HepG2 (cell line): ENCODE data around the gene TECTB. TPM values are rescaled to one million over a fixed set of nuclear protein-coding genes. Genes with fewer than 3 reads are reported as not detected.

Source experiments
- ATAC-seq: fragments of 200-7000 bp; cut with Tn5 transposase; 3 replicates; pipeline ENCODE4 v1.9.1; 2020; ENCODE audit warnings: mild to moderate bottlenecking, moderate library complexity
- BruUV-seq: library from RNA; stranded (reverse); fragments of 400-500 nt; replicated peaks from 2 replicates; lab custom pipeline; 2021; lab: Mats Ljungman, UMichigan
- CTCF ChIA-PET: fragments of 300-600 bp; formaldehyde crosslinking; extraction: SDS; loops from one replicate; lab custom pipeline; 2021; ENCODE audit warnings: low total read pairs, inconsistent platforms, low intra/inter-chr PET ratio; lab: Yijun Ruan, JAX
- POLR2A ChIA-PET: fragments of 350-600 bp; sonication (Branson Sonifier 250); formaldehyde crosslinking; loops from one replicate; lab custom pipeline; 2020; ENCODE audit warnings: antibody characterized with exemption, inconsistent platforms; lab: Yijun Ruan, JAX
- DNase-seq: peaks from one replicate; pipeline ENCODE4 v3.0.0-alpha.2; 2015; ENCODE audit warnings: low spot score
- FAIRE-seq: peaks from 3 replicates; lab custom pipeline; 2011; peaks lifted over from hg19 to GRCh38; lab: Jason Lieb, UNC
- H2AFZ ChIP-seq: one replicate; pipeline ENCODE4 v1.6.1; 2011; ENCODE audit warnings: low read length, inconsistent platforms
- H3K27ac ChIP-seq: fragments of 300-600 bp; 3 replicates; pipeline ENCODE4 v1.8.0; 2011; ENCODE audit warnings: mixed run types, mild to moderate bottlenecking, mixed read lengths, low read length, inconsistent platforms; ENCODE audit not compliant: insufficient read depth; ENCODE audit errors: extremely low read length
- H3K27me3 ChIP-seq, 2 experiments: fragments of 200-600 bp in 1 of 2; 2 replicates in 1 of 2; 3 replicates in 1 of 2; pipeline versions ENCODE4 v1.6.0 to v1.8.0; 2011; ENCODE audit warnings: low read length in 2 of 2, mild to moderate bottlenecking in 2 of 2, moderate library complexity in 2 of 2, inconsistent platforms in 1 of 2; ENCODE audit not compliant: insufficient read depth in 2 of 2, control insufficient read depth in 1 of 2
- H3K36me3 ChIP-seq, 2 experiments: fragments of 200-600 bp in 1 of 2; replicated peaks in 1 of 2; 2 replicates in 1 of 2; 3 replicates in 1 of 2; pipeline versions ENCODE4 v1.5.1 to v1.8.0; 2011; ENCODE audit warnings: low read length in 2 of 2, inconsistent platforms in 1 of 2; ENCODE audit not compliant: insufficient read depth in 2 of 2, control insufficient read depth in 1 of 2
- H3K4me1 ChIP-seq: 2 replicates; pipeline ENCODE4 v1.5.1; 2012; ENCODE audit warnings: low read length, inconsistent platforms; ENCODE audit not compliant: insufficient read depth
- H3K4me2 ChIP-seq: 2 replicates; pipeline ENCODE4 v1.6.0; 2011; ENCODE audit warnings: low read depth, low read length, inconsistent platforms
- H3K4me3 ChIP-seq, 3 experiments: fragments of 200-600 bp in 1 of 3; sonication (generic), shearing (Covaris generic) in 1 of 3; replicated peaks in 1 of 3; 2 replicates each; pipeline ENCODE4 v1.5.1; 2011 to 2016; ENCODE audit warnings: low read length in 3 of 3, inconsistent platforms in 2 of 3, low read depth in 2 of 3, mild to moderate bottlenecking in 2 of 3, control low read depth in 1 of 3, mixed read lengths in 1 of 3; ENCODE audit not compliant: insufficient read depth in 1 of 3
- H3K79me2 ChIP-seq: one replicate; pipeline ENCODE4 v1.6.1; 2011; ENCODE audit warnings: low read length, inconsistent platforms; ENCODE audit not compliant: insufficient read depth
- H3K9ac ChIP-seq: 2 replicates; pipeline ENCODE4 v1.6.0; 2011; ENCODE audit warnings: mild to moderate bottlenecking, low read depth, low read length, inconsistent platforms; ENCODE audit not compliant: insufficient read depth
- H3K9me3 ChIP-seq: 2 replicates; pipeline ENCODE4 v1.5.1; 2012; ENCODE audit warnings: mild to moderate bottlenecking, low read length
- H4K20me1 ChIP-seq: 2 replicates; pipeline ENCODE4 v1.6.0; 2011; ENCODE audit warnings: inconsistent platforms, mild to moderate bottlenecking, low read length, moderate library complexity; ENCODE audit not compliant: insufficient read depth
- ADNP ChIP-seq: sonication (generic); formaldehyde crosslinking; IDR thresholded peaks from 2 replicates; pipeline ENCODE4 v1.4.0; 2020; ENCODE audit warnings: missing genetic modification reagents
- ATAD3A ChIP-seq: sonication (generic); formaldehyde crosslinking; IDR thresholded peaks from 2 replicates; pipeline ENCODE4 v1.4.0; 2020; ENCODE audit warnings: missing genetic modification reagents
- DMAP1 ChIP-seq: IDR thresholded peaks from 2 replicates; pipeline ENCODE4 v1.6.1; 2016
- DPF2 ChIP-seq: sonication (generic); formaldehyde crosslinking; IDR thresholded peaks from 2 replicates; pipeline ENCODE4 v1.4.0; 2020; ENCODE audit warnings: mild to moderate bottlenecking, low read depth, missing genetic modification reagents, borderline replicate concordance
- E2F1 ChIP-seq: sonication (generic); formaldehyde crosslinking; IDR thresholded peaks from 2 replicates; pipeline ENCODE4 v1.5.0; 2020; ENCODE audit warnings: missing genetic modification reagents
- MAX ChIP-seq: IDR thresholded peaks from 2 replicates; pipeline ENCODE4 v1.6.1; 2012; ENCODE audit warnings: inconsistent platforms
- MBNL3 ChIP-seq: fragments of 250-450 bp; sonication (Bioruptor Pico); conservative IDR thresholded peaks from 2 replicates; pipeline ENCODE4 v1.8.0; 2022; ENCODE audit warnings: mild to moderate bottlenecking, inconsistent platforms
- MED13 ChIP-seq: sonication (generic); formaldehyde crosslinking; IDR thresholded peaks from 2 replicates; pipeline ENCODE4 v1.5.0; 2020; ENCODE audit warnings: missing genetic modification reagents
- MEIS2 ChIP-seq: sonication (generic); formaldehyde crosslinking; IDR thresholded peaks from 2 replicates; pipeline ENCODE4 v1.9.0; 2021; ENCODE audit warnings: mild to moderate bottlenecking, missing genetic modification reagents
- NFKBIZ ChIP-seq: IDR thresholded peaks from 2 replicates; pipeline ENCODE4 v1.6.1; 2018; ENCODE audit warnings: missing genetic modification reagents, missing compliant biosample characterization
- NR3C1 ChIP-seq: sonication (generic); formaldehyde crosslinking; IDR thresholded peaks from 2 replicates; pipeline ENCODE4 v1.4.0; 2020; ENCODE audit warnings: missing genetic modification reagents
- TMF1 ChIP-seq: sonication (generic); formaldehyde crosslinking; IDR thresholded peaks from 2 replicates; pipeline ENCODE4 v1.8.1; 2022; ENCODE audit warnings: low read depth, missing genetic modification reagents
- ZNF124 ChIP-seq: sonication (generic); formaldehyde crosslinking; IDR thresholded peaks from 2 replicates; pipeline ENCODE4 v1.4.0; 2020; ENCODE audit warnings: missing genetic modification reagents
- ZNF17 ChIP-seq: sonication (generic); formaldehyde crosslinking; IDR thresholded peaks from 2 replicates; pipeline ENCODE4 v1.5.0; 2020; ENCODE audit warnings: mild to moderate bottlenecking, missing genetic modification reagents
- ZNF460 ChIP-seq: sonication (generic); formaldehyde crosslinking; IDR thresholded peaks from 2 replicates; pipeline ENCODE4 v1.5.1; 2020; ENCODE audit warnings: missing genetic modification reagents, mild to moderate bottlenecking, borderline replicate concordance
- WGBS: methylation state at CpG from one replicate; pipeline ENCODE4 v1.1.6; 2017; ENCODE audit warnings: low lambda C conversion rate; 5-methylcytosine and 5-hydroxymethylcytosine counted together
- in situ Hi-C: cut with HindIII; loops from 2 replicates; pipeline ENCODE4 v1.10.0; 2017; ENCODE audit warnings: low pct_unique_long_range_greater_than_20kb; ENCODE audit not compliant: extremely low pct_ligation_motif_present
- intact Hi-C: fragments of 100-400 bp; cut with micrococcal nuclease; formaldehyde crosslinking; loops from one replicate; pipeline ENCODE4 v1.10.0; 2022; ENCODE audit not compliant: unreplicated experiment
- polyA plus RNA-seq, 8 experiments: library from polyadenylated mRNA; depleted of rRNA in 3 of 8; stranded (reverse) in 7 of 8; unstranded in 1 of 8; fragments of >200 nt; fragmentation: Illumina TruSeq in 4 of 8; extraction: Trizol in 4 of 8; gene quantifications; 2 replicates each; pipeline versions ENCODE4 v1.2.1 to v1.2.3, GENCODE V29; 2011 to 2016; ENCODE audit warnings: low read depth in 4 of 8, missing spikeins in 1 of 8, mixed read lengths in 1 of 8; ENCODE audit not compliant: insufficient read depth in 1 of 8
- total RNA-seq, 5 experiments: library from RNA; depleted of rRNA; stranded (reverse); fragments of >200 nt; fragmentation: Illumina TruSeq; extraction: Trizol; gene quantifications; 2 replicates each; pipeline ENCODE4 v1.2.3, GENCODE V29; 2016; ENCODE audit warnings: low read depth in 1 of 5
- TF ChIP-seq, protein P1 (sequence below): sonication (generic); formaldehyde crosslinking; IDR thresholded peaks from 2 replicates; pipeline ENCODE4 v1.5.1; 2020; ENCODE audit warnings: missing genetic modification reagents, mild to moderate bottlenecking, borderline replicate concordance
- TF ChIP-seq, protein P2 (sequence below), 2 experiments: fragments of 450-650 bp in 1 of 2; sonication (generic) in 1 of 2; formaldehyde crosslinking; IDR thresholded peaks; 2 replicates each; pipeline versions ENCODE4 v1.5.0 to v1.8.0; 2020 to 2022; ENCODE audit warnings: mild to moderate bottlenecking in 1 of 2, missing genetic modification reagents in 1 of 2
- TF ChIP-seq, protein P3 (sequence below): sonication (generic); formaldehyde crosslinking; IDR thresholded peaks from 2 replicates; pipeline ENCODE4 v1.5.1; 2020; ENCODE audit warnings: missing genetic modification reagents, mild to moderate bottlenecking, borderline replicate concordance
- TF ChIP-seq, protein P4 (sequence below): IDR thresholded peaks from 2 replicates; pipeline ENCODE4 v1.6.1; 2016

Gene TECTB
- total and polyA plus RNA-seq, 2 of the 13 experiments (the other 11 are each of a cell fraction or from before 2014, with no cell fraction given) = 0.78 to 1.8 TPM

DNA sequence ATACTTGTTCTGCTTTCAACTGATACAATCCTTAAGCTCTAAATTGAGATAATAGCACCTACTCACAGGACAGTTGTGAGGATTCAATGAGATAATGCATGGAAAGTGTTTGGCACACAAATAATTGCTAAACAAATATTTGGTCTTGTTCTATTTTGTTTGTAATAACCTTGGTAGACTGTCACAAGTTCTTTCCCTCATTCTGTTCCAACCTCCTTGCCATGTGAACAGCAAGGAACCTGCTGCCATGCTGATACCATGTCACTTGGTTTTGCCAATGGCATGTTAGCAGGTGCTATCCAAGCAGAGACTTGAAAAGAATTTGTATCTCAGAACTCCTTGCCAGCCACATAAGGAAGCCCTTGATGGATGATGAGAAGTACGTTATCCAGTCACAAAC is 24.8 kb upstream of the TECTB start:
- FAIRE-seq (no peak), DNase-seq (peak; percentile 39), ATAC-seq (no peak)
- Histone ChIP-seq H3K4me3 (no peak overlapping the region), H3K27me3 (no peaks in the 10 kb centered on the region), H2AFZ (no peak overlapping the region), H3K79me2 (no peaks in the 10 kb centered on the region), H3K9ac (no peak overlapping the region), H3K4me2 (no peak overlapping the region), H3K4me1 (peaks cover 63% of the 10 kb centered on the region), H3K27ac (peak overlapping the region; percentile 55), H3K9me3 (no peaks in the 10 kb centered on the region), H4K20me1 (no peaks in the 10 kb centered on the region), H3K36me3 (no peaks in the 10 kb centered on the region)
- in situ Hi-C loops (no loop called here), intact Hi-C loops (no loop called here)
- no TSS peak for BruUV-seq
- POLR2A ChIA-PET = interaction anchor here (0.7 to 2.8 kb wide), 8 partner anchors 16 to 44 kb away, joined by 3 to 23 read pairs (median 4); no protein-coding TSS in a partner anchor
- CTCF ChIA-PET = no interaction called here
- WGBS = 100% methylated on average over 1 of the region's 1 CpG
- TF ChIP-seq, protein P1, sequence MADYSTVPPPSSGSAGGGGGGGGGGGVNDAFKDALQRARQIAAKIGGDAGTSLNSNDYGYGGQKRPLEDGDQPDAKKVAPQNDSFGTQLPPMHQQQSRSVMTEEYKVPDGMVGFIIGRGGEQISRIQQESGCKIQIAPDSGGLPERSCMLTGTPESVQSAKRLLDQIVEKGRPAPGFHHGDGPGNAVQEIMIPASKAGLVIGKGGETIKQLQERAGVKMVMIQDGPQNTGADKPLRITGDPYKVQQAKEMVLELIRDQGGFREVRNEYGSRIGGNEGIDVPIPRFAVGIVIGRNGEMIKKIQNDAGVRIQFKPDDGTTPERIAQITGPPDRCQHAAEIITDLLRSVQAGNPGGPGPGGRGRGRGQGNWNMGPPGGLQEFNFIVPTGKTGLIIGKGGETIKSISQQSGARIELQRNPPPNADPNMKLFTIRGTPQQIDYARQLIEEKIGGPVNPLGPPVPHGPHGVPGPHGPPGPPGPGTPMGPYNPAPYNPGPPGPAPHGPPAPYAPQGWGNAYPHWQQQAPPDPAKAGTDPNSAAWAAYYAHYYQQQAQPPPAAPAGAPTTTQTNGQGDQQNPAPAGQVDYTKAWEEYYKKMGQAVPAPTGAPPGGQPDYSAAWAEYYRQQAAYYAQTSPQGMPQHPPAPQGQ = no peak
- TF ChIP-seq DMAP1 (no peak), NFKBIZ (CRISPR knock-in tag) (no peak), E2F1 (CRISPR knock-in tag) (no peak), NR3C1 (CRISPR knock-in tag) (no peak), MED13 (no peak), ZNF124 (CRISPR knock-in tag) (no peak), DPF2 (CRISPR knock-in tag) (no peak), ZNF460 (CRISPR knock-in tag) (no peak), TMF1 (no peak), MEIS2 (CRISPR knock-in tag) (no peak), MAX (0 out of 2 replicates have a peak, but pooled peaks have one; percentile 35), ADNP (CRISPR knock-in tag) (no peak), ATAD3A (CRISPR knock-in tag) (no peak), ZNF17 (CRISPR knock-in tag) (no peak), MBNL3 (CRISPR knock-in tag) (no peak)
- TF ChIP-seq, protein P2, sequence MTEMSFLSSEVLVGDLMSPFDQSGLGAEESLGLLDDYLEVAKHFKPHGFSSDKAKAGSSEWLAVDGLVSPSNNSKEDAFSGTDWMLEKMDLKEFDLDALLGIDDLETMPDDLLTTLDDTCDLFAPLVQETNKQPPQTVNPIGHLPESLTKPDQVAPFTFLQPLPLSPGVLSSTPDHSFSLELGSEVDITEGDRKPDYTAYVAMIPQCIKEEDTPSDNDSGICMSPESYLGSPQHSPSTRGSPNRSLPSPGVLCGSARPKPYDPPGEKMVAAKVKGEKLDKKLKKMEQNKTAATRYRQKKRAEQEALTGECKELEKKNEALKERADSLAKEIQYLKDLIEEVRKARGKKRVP (CRISPR knock-in tag; IDR thresholded peaks at IDR 0.05) = peak in 1 of 2 experiments; percentile 54; a peak in 2 of 4 replicates
- TF ChIP-seq, protein P3, sequence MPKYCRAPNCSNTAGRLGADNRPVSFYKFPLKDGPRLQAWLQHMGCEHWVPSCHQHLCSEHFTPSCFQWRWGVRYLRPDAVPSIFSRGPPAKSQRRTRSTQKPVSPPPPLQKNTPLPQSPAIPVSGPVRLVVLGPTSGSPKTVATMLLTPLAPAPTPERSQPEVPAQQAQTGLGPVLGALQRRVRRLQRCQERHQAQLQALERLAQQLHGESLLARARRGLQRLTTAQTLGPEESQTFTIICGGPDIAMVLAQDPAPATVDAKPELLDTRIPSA (CRISPR knock-in tag) = no peak
- TF ChIP-seq, protein P4, sequence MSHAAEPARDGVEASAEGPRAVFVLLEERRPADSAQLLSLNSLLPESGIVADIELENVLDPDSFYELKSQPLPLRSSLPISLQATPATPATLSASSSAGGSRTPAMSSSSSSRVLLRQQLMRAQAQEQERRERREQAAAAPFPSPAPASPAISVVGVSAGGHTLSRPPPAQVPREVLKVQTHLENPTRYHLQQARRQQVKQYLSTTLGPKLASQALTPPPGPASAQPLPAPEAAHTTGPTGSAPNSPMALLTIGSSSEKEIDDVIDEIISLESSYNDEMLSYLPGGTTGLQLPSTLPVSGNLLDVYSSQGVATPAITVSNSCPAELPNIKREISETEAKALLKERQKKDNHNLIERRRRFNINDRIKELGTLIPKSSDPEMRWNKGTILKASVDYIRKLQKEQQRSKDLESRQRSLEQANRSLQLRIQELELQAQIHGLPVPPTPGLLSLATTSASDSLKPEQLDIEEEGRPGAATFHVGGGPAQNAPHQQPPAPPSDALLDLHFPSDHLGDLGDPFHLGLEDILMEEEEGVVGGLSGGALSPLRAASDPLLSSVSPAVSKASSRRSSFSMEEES (CRISPR knock-in tag) = peak; percentile 55; the same call in 1 of the 2 replicates
